22Rv1 (cell line): ENCODE results near the gene KNCN.

Source experiments
- H3K27ac ChIP-seq: fragments of 450-650 bp; 2 replicates; pipeline ENCODE4 v1.5.1; 2017
- CTCF ChIP-seq: fragments of 450-650 bp; IDR thresholded peaks from 2 replicates; pipeline ENCODE4 v1.5.1; 2017; ENCODE audit warnings: mild to moderate bottlenecking
- ZFX ChIP-seq: fragments of 450-650 bp; IDR thresholded peaks from 2 replicates; pipeline ENCODE4 v1.6.1; 2017; ENCODE audit warnings: antibody characterized with exemption, borderline replicate concordance

The KNCN gene

GRCh38 chr1:46522969-46523320 is 28.5 kb downstream of the KNCN start:
- H3K27ac ChIP-seq: no peak overlapping the region
- TF ChIP-seq CTCF (no peak), ZFX (no peak)

- TF ChIP-seq CTCF (no peak), ZFX (no peak)
- no peak overlapping the region for H3K27ac ChIP-seq
These were observed 29.1 kb downstream of the KNCN start for GRCh38 chr1:46522184-46522968.

- TF ChIP-seq ZFX: no peak
- TF ChIP-seq CTCF: no peak
These were observed 30.0 kb downstream of the KNCN start for GRCh38 chr1:46521414-46521813.

GRCh38 chr1:46520063-46520911 is 31.2 kb downstream of the KNCN start:
- TF ChIP-seq CTCF (no peak), ZFX (no peak)
- H3K27ac ChIP-seq: no peak overlapping the region

More at GRCh38 chr1:46521414-46521813, 30.0 kb downstream of the KNCN start:
- no peak overlapping the region for H3K27ac ChIP-seq

GRCh38 chr1:46519209-46519608 is 32.2 kb downstream of the KNCN start:
- H3K27ac ChIP-seq: no peak overlapping the region
- no peak for TF ChIP-seq ZFX
- no peak for TF ChIP-seq CTCF

- H3K27ac ChIP-seq: no peak overlapping the region
- TF ChIP-seq ZFX (no peak), CTCF (no peak)
These were observed 33.4 kb downstream of the KNCN start for GRCh38 chr1:46517932-46518498.
